Parathyroid adenoma (tissue), 2 donors: ENCODE measurements around the gene ELOVL2.
"Not testable (repeated sequence)": the region's sequence is repeated elsewhere in the genome, so short reads cannot be mapped to it uniquely, and the experiment has no call there.

Source experiments
- H2AFZ ChIP-seq: fragments of 300-600 bp; sonication (generic); one replicate; pipeline ENCODE4 v1.7.0; 2017; ENCODE audit warnings: antibody characterized with exemption, mild to moderate bottlenecking
- H3K27ac ChIP-seq: fragments of 300-600 bp; sonication (generic); one replicate; pipeline ENCODE4 v1.7.0; 2017
- H3K27me3 ChIP-seq: fragments of 300-600 bp; sonication (generic); one replicate; pipeline ENCODE4 v1.7.0; 2017; ENCODE audit warnings: low read length; ENCODE audit not compliant: control insufficient read depth, insufficient read depth
- H3K36me3 ChIP-seq: fragments of 300-600 bp; sonication (generic); one replicate; pipeline ENCODE4 v1.7.0; 2017; ENCODE audit warnings: low read length; ENCODE audit not compliant: control insufficient read depth, insufficient read depth
- H3K4me1 ChIP-seq: fragments of 300-600 bp; sonication (generic); one replicate; pipeline ENCODE4 v1.7.0; 2017; ENCODE audit warnings: control low read depth
- H3K4me2 ChIP-seq: fragments of 300-600 bp; sonication (generic); one replicate; pipeline ENCODE4 v1.7.0; 2017; ENCODE audit warnings: low read length
- H3K4me3 ChIP-seq: fragments of 300-600 bp; sonication (generic); one replicate; pipeline ENCODE4 v1.7.0; 2017; ENCODE audit warnings: low read depth, low read length
- H3K79me2 ChIP-seq: fragments of 300-600 bp; sonication (generic); one replicate; pipeline ENCODE4 v1.7.0; 2017; ENCODE audit warnings: control low read depth
- H3K9ac ChIP-seq: fragments of 300-600 bp; sonication (generic); one replicate; pipeline ENCODE4 v1.7.0; 2017; ENCODE audit warnings: mild to moderate bottlenecking
- H3K9me3 ChIP-seq: fragments of 300-600 bp; sonication (generic); one replicate; pipeline ENCODE4 v1.7.0; 2017; ENCODE audit warnings: low read length; ENCODE audit not compliant: control insufficient read depth
- TF ChIP-seq, protein P1 (sequence below): fragments of 300-600 bp; sonication (generic); IDR thresholded peaks from one replicate; pipeline ENCODE4 v1.7.0; 2017; ENCODE audit warnings: antibody characterized with exemption, mild to moderate bottlenecking
- donor health status: primary hyperparathyroidism.

The ELOVL2 gene

DNA sequence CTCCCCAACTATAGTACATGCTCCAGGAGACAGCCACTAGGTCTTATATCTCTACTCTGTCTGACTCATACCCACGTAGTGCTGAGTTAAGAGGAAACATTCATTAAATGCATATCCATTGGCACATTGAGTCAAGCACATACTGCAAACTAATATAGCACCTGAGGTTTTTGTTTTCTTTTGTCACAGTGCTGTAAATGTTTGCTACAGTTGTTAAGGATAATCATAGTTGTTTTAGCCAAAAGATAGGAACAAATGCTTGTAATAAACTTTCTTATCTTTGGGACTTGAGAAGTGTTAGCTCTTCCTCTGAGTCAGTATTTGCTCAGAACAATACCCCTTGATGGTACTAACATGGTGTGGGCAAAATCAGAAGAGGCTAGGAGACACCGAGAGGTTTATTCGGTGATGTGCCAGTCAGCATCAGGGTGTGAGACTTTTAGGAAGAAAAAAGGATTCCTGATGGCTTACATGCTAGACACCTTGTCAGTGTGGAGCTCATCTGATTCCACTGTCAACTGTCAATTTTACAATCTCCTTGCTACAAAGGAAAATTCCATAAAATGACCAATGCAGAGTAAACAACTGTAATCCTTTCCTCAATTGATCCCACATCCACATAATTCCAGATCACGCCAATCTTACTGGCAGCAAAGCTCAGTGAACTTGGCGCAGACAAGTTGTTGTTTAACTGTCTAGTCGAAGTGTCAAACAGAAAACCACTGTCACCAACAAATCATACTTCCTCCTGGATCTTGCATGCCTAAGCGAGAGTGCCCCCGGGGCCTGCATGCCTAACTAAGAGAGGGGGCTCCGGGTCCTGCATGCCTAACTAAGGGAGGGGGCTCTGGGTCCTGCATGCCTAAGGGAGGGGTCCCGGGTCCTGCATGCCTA is 36.1 kb downstream of the ELOVL2 start:
- Histone ChIP-seq H3K4me1 (peaks cover 15% of the 10 kb centered on the region), H3K36me3 (no peaks in the 10 kb centered on the region), H3K9ac (no peak overlapping the region), H3K4me2 (no peak overlapping the region), H3K79me2 (no peaks in the 10 kb centered on the region), H2AFZ (no peak overlapping the region), H3K27ac (no peak overlapping the region), H3K4me3 (no peak overlapping the region), H3K9me3 (no peaks in the 10 kb centered on the region), H3K27me3 (no peaks in the 10 kb centered on the region)
- TF ChIP-seq, protein P1, sequence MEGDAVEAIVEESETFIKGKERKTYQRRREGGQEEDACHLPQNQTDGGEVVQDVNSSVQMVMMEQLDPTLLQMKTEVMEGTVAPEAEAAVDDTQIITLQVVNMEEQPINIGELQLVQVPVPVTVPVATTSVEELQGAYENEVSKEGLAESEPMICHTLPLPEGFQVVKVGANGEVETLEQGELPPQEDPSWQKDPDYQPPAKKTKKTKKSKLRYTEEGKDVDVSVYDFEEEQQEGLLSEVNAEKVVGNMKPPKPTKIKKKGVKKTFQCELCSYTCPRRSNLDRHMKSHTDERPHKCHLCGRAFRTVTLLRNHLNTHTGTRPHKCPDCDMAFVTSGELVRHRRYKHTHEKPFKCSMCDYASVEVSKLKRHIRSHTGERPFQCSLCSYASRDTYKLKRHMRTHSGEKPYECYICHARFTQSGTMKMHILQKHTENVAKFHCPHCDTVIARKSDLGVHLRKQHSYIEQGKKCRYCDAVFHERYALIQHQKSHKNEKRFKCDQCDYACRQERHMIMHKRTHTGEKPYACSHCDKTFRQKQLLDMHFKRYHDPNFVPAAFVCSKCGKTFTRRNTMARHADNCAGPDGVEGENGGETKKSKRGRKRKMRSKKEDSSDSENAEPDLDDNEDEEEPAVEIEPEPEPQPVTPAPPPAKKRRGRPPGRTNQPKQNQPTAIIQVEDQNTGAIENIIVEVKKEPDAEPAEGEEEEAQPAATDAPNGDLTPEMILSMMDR = no peak

DNA sequence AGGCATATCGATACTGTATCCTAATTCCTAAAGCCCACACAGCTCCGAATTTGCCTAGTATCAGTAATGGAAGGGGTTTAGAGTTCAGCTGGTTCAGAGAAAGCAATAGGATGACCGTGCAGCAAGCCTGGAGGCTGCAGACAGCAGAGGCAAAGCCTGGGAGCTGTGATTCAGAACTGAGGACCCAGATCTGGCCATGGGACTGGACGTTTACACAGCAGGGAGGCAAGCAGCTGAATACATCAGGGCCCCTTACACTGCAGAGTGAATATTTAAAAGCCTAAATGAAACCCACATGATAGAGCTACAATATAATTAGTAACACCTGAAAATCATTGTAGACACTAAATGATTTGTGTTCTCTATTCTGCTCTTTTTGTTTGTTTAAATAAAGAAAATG is 38.0 kb downstream of the ELOVL2 start:
- TF ChIP-seq, protein P1 = no peak
- no peak overlapping the region for H3K27ac ChIP-seq
- H3K4me3 ChIP-seq = no peak overlapping the region
- H3K9ac ChIP-seq = no peak overlapping the region
- H3K36me3 ChIP-seq = no peaks in the 10 kb centered on the region
- H3K4me2 ChIP-seq = no peak overlapping the region
- H2AFZ ChIP-seq = no peak overlapping the region
- no peaks in the 10 kb centered on the region for H3K79me2 ChIP-seq
- no peaks in the 10 kb centered on the region for H3K9me3 ChIP-seq
- peaks cover 6% of the 10 kb centered on the region for H3K4me1 ChIP-seq
- H3K27me3 ChIP-seq = no peaks in the 10 kb centered on the region

- H3K4me1 ChIP-seq, H3K27ac ChIP-seq, H3K79me2 ChIP-seq, H3K4me3 ChIP-seq, H3K36me3 ChIP-seq, H2AFZ ChIP-seq, H3K4me2 ChIP-seq, H3K27me3 ChIP-seq, H3K9me3 ChIP-seq, H3K9ac ChIP-seq: not testable (repeated sequence)
These were observed 40.8 kb downstream of the ELOVL2 start for GRCh38 chr6:11003297-11003696.

DNA sequence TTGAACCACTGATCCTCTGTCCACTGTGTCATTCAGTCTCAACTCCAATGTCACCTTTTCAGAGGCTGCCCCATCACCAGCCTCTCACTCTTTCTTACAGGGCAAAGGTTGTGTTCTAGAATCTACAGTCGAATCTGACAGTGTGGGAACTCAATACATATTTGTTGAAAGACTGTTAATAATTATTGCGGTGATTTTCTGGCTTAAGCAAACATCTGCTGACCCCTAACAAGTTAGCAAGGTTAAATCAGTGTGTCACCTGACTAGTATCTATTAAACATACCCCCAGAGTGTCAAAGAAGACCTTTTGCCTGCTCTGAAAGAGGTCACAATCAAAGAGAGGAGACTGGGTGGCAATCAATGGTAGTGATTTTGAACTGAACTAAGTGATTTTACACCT is 41.9 kb downstream of the ELOVL2 start:
- no peaks in the 10 kb centered on the region for H3K36me3 ChIP-seq
- no peak overlapping the region for H2AFZ ChIP-seq
- no peak overlapping the region for H3K4me3 ChIP-seq
- no peaks in the 10 kb centered on the region for H3K4me1 ChIP-seq
- TF ChIP-seq, protein P1 = no peak
- H3K27me3 ChIP-seq = no peaks in the 10 kb centered on the region
- H3K27ac ChIP-seq = no peak overlapping the region
- H3K9me3 ChIP-seq = no peaks in the 10 kb centered on the region
- no peak overlapping the region for H3K4me2 ChIP-seq
- no peak overlapping the region for H3K9ac ChIP-seq
- H3K79me2 ChIP-seq = no peaks in the 10 kb centered on the region

DNA sequence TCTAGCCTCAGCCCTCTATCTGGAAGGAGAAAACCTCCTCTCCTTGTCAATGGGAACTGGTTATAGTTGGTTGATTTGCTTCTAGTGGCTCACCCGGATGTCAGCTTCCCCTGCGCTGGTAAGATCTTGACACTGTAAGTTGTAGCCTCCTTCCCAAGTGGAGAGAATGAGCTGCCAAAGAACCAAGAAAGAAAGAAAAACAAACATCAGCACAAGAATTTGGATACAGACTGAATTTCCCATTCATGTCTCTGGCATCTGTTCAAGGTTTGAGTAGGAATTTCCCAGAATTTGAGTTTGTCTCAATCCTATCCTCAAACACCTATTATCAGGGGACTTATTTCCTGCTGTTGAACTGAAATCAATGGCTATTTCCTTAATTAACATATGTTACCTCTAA is 44.1 kb downstream of the ELOVL2 start:
- Histone ChIP-seq H3K9ac (no peak overlapping the region), H3K27me3 (no peaks in the 10 kb centered on the region), H3K9me3 (no peaks in the 10 kb centered on the region), H3K4me3 (no peak overlapping the region), H2AFZ (no peak overlapping the region), H3K27ac (no peak overlapping the region), H3K79me2 (no peaks in the 10 kb centered on the region), H3K36me3 (no peaks in the 10 kb centered on the region), H3K4me1 (no peaks in the 10 kb centered on the region), H3K4me2 (no peak overlapping the region)
- TF ChIP-seq, protein P1 = no peak
